GM19035 (cell line): ENCODE results near the gene SELENOK.
"Not testable (repeated sequence)": the region's sequence is repeated elsewhere in the genome, so short reads cannot be mapped to it uniquely, and the experiment has no call there.

ENCODE experiments used
- ATAC-seq: cut with Tn5 transposase; IDR thresholded peaks from one replicate; pipeline ENCODE4 v1.9.1; 2021; ENCODE audit not compliant: unreplicated experiment

The SELENOK gene

GRCh38 chr3:53891497-53892285 lies at the start of gene SELENOK:
Gene SELENOK (minus strand): TSS chr3:53891859.
- ATAC-seq: peak; percentile 96

GRCh38 chr3:53941184-53941583 lies 49.5 kb upstream of the SELENOK start:
- no peak for ATAC-seq

GRCh38 chr3:53940623-53941022 lies 49.0 kb upstream of the SELENOK start:
- ATAC-seq: no peak

GRCh38 chr3:53939813-53940212 lies 48.2 kb upstream of the SELENOK start:
- ATAC-seq: no peak

GRCh38 chr3:53939086-53939582 lies 47.5 kb upstream of the SELENOK start:
- ATAC-seq: no peak

GRCh38 chr3:53938645-53939044 lies 47.0 kb upstream of the SELENOK start:
- no peak for ATAC-seq

- ATAC-seq: no peak
These were observed 44.7 kb upstream of the SELENOK start for GRCh38 chr3:53936347-53936746.

GRCh38 chr3:53935283-53935901 lies 43.7 kb upstream of the SELENOK start:
- no peak for ATAC-seq

GRCh38 chr3:53927208-53927872 lies 35.7 kb upstream of the SELENOK start:
- ATAC-seq: not testable (repeated sequence)

- ATAC-seq: no peak
These were observed 29.6 kb upstream of the SELENOK start for GRCh38 chr3:53921296-53921695.

- no peak for ATAC-seq
These were observed 28.1 kb upstream of the SELENOK start for GRCh38 chr3:53919741-53920140.

GRCh38 chr3:53913401-53913800 lies 21.7 kb upstream of the SELENOK start:
- ATAC-seq: no peak

GRCh38 chr3:53902711-53903110 lies 11.1 kb upstream of the SELENOK start:
- no peak for ATAC-seq

GRCh38 chr3:53902067-53902466 lies 10.4 kb upstream of the SELENOK start:
- no peak for ATAC-seq

GRCh38 chr3:53900666-53901331 lies 9.1 kb upstream of the SELENOK start:
- ATAC-seq: no peak

- ATAC-seq: no peak
These were observed 8.1 kb upstream of the SELENOK start for GRCh38 chr3:53899750-53900149.

- ATAC-seq: no peak
These were observed 603 bp upstream of the SELENOK start for GRCh38 chr3:53892286-53892637.

- ATAC-seq: no peak
These were observed 758 bp downstream of the SELENOK start for GRCh38 chr3:53890726-53891475.

- ATAC-seq: no peak
These were observed 3.4 kb downstream of the SELENOK start for GRCh38 chr3:53888232-53888631.

GRCh38 chr3:53887446-53887845 lies 4.2 kb downstream of the SELENOK start:
- ATAC-seq: no peak

GRCh38 chr3:53885239-53885638 lies 6.4 kb downstream of the SELENOK start:
- ATAC-seq: no peak
